ENCODE results near the gene DDX1. TPM values are rescaled to one million over a fixed set of nuclear protein-coding genes. Genes with fewer than 3 reads are reported as not detected.

DDX1 gene
- total and polyA plus RNA-seq, 9 of the 15 experiments (the other 6 are each of a cell fraction or from before 2014, with no cell fraction given), result 116 to 277 (median 232) TPM

DNA sequence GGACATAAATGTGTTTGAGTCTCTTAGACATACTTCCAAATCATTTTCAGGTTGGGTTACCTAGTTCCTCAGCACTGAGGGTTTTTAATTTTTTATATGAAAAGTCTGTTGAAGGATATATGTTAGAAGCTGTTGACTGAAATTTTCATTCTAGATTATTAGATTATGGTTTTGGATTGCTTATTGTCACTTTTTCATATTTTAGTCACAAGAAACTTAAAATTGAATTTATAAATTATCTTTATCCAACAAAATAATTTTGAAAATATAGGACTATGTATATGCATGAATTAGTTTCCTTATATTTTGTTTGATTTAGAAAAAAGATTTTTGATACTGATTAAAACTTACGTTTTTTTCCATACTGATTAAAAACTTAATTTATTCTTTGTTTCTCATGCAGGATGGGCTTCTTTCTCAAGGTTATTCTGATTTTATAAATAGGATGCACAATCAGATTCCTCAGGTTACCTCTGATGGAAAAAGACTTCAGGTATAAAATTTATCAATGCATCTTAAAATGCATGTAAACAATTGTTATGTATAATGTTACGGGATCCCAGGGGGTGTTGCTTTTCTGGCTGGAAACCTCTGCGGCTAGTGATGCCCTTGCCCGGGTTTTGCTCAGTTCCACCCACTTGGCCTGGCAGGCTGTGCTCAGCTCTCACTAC, 26.2 kb downstream of the DDX1 start (continued):
- no peak for TF ChIP-seq XRCC5 (IDR thresholded peaks at IDR 0.05; ENCODE audit: low read depth, low read length)
- no peak for TF ChIP-seq ZNF444 (CRISPR knock-in tag; IDR thresholded peaks at IDR 0.05)
- no peak for TF ChIP-seq KLF16 (IDR thresholded peaks at IDR 0.05)
- TF ChIP-seq, protein P1, sequence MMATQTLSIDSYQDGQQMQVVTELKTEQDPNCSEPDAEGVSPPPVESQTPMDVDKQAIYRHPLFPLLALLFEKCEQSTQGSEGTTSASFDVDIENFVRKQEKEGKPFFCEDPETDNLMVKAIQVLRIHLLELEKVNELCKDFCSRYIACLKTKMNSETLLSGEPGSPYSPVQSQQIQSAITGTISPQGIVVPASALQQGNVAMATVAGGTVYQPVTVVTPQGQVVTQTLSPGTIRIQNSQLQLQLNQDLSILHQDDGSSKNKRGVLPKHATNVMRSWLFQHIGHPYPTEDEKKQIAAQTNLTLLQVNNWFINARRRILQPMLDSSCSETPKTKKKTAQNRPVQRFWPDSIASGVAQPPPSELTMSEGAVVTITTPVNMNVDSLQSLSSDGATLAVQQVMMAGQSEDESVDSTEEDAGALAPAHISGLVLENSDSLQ (IDR thresholded peaks at IDR 0.05), result no peak
- TF ChIP-seq, protein P2, sequence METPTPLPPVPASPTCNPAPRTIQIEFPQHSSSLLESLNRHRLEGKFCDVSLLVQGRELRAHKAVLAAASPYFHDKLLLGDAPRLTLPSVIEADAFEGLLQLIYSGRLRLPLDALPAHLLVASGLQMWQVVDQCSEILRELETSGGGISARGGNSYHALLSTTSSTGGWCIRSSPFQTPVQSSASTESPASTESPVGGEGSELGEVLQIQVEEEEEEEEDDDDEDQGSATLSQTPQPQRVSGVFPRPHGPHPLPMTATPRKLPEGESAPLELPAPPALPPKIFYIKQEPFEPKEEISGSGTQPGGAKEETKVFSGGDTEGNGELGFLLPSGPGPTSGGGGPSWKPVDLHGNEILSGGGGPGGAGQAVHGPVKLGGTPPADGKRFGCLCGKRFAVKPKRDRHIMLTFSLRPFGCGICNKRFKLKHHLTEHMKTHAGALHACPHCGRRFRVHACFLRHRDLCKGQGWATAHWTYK (CRISPR knock-in tag; IDR thresholded peaks at IDR 0.05), result no peak
- no peak for TF ChIP-seq ZKSCAN3 (CRISPR knock-in tag; IDR thresholded peaks at IDR 0.05)
- TF ChIP-seq, protein P3, sequence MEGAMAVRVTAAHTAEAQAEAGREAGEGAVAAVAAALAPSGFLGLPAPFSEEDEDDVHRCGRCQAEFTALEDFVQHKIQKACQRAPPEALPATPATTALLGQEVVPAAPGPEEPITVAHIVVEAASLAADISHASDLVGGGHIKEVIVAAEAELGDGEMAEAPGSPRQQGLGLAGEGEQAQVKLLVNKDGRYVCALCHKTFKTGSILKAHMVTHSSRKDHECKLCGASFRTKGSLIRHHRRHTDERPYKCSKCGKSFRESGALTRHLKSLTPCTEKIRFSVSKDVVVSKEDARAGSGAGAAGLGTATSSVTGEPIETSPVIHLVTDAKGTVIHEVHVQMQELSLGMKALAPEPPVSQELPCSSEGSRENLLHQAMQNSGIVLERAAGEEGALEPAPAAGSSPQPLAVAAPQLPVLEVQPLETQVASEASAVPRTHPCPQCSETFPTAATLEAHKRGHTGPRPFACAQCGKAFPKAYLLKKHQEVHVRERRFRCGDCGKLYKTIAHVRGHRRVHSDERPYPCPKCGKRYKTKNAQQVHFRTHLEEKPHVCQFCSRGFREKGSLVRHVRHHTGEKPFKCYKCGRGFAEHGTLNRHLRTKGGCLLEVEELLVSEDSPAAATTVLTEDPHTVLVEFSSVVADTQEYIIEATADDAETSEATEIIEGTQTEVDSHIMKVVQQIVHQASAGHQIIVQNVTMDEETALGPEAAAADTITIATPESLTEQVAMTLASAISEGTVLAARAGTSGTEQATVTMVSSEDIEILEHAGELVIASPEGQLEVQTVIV (CRISPR knock-in tag; IDR thresholded peaks at IDR 0.05; ENCODE audit: borderline replicate concordance), result no peak
- no peak for TF ChIP-seq TBP (optimal IDR thresholded peaks at IDR 0.05; ENCODE audit: low read depth, low read length)
- TF ChIP-seq, protein P4, sequence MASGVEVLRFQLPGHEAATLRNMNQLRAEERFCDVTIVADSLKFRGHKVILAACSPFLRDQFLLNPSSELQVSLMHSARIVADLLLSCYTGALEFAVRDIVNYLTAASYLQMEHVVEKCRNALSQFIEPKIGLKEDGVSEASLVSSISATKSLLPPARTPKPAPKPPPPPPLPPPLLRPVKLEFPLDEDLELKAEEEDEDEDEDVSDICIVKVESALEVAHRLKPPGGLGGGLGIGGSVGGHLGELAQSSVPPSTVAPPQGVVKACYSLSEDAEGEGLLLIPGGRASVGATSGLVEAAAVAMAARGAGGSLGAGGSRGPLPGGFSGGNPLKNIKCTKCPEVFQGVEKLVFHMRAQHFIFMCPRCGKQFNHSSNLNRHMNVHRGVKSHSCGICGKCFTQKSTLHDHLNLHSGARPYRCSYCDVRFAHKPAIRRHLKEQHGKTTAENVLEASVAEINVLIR (CRISPR knock-in tag; IDR thresholded peaks at IDR 0.05), result no peak

Data from K562 (cell line).